HG02623 (cell line): ENCODE results near the gene EPHB4.
"Not testable (repeated sequence)": the region's sequence is repeated elsewhere in the genome, so short reads cannot be mapped to it uniquely, and the experiment has no call there.

Experiments used
- ATAC-seq: cut with Tn5 transposase; IDR thresholded peaks from one replicate; pipeline ENCODE4 v1.9.1; 2021; ENCODE audit warnings: moderate library complexity; ENCODE audit not compliant: unreplicated experiment

EPHB4 gene

DNA sequence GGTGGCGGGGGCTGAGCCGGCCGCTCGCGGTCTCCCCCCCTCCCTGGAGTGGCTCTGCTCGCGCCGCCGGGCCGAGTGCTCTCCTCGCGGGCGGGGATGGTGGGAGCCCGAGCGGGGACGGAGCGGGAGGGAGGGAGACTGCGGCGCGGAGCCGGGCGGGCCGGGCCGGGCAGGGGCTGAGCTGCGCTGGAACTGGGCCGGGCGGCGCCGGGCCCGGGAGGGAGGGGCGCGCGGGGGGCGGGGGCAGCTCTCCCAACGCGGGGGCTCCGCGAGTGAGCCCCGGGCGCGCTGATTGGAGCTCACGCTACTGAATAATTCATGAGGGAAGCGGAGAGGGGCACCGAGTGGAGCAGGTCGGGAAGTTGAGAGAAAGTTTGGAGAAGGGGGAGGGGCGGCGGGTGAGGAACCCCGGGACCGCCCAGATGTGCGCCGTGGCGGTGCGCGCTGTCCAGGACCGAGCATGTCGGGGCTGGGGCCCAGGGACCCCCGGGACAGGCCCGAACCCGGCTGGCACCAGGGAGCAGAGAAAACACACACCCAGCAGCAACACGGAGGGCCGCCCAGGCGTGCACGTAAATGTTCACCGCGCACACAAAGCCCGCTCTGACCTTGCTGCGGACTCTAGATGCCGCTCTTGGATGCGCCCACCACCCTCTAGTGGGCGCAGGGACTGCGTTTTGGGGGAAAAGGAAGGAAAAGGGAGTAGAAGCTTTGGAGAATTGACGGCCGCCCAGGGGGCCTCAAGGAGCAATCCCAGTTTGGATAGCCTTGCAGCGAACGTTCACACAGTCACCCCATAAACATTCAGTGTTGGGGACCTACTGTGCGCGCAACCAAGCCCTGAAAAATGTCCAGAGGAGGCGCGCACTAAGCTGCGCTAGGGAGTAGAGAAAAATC, at the start of gene EPHB4:
EPHB4 (minus strand) TSS at position 194 of the 897 bp plus-strand sequence. CDS start 493 bp downstream, outside the sequence.
- ATAC-seq, result no peak

DNA sequence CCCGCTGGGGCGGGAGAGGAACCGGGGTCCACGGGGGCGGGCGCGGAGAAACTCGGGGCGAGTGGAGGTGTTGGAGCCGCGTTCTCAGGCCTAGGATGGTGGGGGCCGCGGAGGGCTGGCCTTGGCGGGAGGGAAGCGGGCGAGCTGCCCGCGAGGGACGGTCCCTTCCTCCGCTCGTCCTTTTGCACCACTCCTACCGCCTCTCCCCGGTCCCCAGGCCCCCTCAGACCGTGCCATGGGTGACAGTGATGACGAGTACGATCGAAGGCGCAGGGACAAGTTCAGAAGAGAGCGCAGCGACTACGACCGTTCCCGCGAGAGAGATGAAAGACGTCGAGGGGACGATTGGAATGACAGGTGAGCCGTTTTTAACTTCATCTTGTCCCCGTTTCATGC, 48.0 kb upstream of the EPHB4 start:
- peak; percentile 21 for ATAC-seq

DNA sequence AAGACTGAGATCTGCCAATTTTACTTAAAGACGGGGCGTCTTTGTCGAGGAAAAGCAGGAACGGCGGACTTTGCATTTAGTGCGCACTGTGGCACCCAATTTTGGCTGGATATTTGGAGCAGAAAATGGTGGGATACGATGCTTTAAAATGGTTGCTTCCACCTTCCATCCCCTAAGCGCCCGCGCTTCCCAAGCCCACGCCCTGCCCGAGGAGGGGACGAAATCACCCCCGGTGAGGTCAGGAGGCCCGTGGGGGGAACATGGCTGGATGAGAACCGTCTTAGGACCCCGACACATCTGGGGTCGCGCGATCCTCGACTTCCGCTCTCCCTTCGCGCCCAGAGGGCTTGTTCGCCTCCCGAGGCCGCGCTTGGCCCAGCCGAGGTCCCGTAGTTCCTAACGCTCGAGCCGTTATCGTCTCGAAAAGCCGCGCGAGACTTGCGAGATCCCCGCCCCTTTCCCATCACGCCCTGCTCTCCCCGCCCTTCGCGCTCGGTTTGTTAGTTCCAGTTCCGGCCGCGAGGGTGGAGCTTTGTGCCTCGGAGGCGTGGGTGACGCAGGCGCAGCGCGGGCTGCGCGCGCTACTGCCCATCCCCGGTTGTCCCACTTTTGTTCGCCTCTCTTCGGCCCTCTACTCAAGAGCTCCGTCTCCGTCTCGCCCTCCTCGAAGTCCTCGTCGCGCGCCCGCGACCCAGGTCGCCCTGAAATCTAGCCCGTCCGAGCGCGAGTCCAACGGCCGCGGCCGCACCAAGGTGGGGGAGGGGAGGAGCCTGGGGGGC, 47.4 kb upstream of the EPHB4 start, which contains the start of gene SRRT:
SRRT (plus strand) TSS at position 527 of the 779 bp plus-strand sequence. CDS start 488 bp downstream, outside the sequence.
- ATAC-seq, result peak; percentile 91

DNA sequence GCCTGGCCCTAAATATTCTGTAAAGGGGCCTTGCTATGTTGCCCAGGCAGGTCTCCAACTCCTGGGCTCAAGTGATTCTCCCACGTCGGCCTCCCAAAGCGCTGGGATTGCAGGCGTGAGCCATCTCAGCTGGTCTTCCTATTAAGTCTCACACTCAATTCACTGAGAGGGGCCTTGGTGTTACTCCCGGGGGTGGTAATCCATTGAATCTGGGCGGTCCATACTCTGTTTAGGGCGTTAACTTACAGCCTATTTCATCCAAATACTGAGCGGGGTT, 46.9 kb upstream of the EPHB4 start:
- no peak for ATAC-seq

DNA sequence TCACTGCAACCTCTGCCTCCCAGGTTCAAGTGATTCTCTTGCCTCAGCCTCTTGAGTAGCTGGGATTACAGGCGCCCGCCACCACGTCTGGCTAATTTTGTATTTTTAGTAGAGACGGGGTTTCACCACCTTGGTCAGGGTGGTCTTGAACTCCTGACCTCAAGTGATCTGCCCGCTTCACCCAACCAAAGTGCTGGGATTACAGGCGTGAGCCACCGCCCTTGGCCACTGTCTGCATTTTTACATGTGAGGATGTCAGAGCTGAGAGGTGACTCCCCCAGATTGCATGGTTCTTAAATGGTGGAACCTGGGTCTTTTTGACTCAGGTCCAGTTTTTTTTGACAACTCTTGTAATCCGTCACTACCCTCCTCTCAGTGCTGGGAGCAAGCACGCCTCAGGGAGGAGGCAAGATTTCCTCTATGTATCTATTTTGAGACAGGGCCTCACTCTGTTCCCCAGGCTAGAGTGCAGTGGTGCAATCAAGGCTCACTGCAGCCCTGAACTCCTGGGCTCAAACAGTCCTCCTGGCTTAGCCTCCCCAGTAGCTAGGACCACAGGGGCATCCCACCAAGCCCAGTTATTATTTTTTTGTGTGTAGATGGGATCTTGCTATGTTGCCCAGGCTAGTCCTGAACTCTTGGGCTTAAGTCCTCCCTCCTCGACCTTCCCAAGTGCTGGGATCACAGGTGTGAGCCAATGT, 46.4 kb upstream of the EPHB4 start:
- ATAC-seq, result no peak

DNA sequence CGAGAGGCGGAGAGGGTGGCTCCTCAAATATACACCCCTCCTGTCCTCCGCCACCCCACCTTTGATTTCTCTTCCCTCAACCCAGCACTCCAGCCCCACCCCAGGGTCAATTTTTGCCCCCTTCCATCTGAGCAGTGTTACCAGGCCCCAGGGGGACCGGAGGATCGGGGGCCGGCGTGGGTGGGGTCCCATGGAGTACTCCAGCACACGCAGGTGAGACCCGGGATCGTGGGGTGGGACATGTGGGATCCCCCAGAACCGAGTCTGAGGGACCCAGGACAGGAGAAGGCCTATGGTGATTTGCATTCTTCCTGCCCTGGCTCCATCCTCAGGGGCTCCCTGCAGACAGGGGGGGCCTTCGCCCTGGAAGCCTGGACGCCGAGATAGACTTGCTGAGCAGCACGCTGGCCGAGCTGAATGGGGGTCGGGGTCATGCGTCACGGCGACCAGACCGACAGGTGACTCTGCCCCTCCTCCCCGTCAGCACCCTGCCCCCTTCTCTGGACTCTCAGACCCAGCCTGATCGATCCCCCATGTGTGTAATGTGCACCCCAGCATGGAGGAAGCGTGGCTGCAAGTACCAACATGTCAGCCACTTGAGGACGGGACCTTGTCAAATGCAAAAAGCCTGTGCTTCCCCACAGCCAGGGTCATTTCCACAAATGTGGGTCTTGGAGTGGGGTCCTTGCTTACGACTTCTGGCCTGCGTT, 40.6 kb upstream of the EPHB4 start:
- ATAC-seq, result no peak

DNA sequence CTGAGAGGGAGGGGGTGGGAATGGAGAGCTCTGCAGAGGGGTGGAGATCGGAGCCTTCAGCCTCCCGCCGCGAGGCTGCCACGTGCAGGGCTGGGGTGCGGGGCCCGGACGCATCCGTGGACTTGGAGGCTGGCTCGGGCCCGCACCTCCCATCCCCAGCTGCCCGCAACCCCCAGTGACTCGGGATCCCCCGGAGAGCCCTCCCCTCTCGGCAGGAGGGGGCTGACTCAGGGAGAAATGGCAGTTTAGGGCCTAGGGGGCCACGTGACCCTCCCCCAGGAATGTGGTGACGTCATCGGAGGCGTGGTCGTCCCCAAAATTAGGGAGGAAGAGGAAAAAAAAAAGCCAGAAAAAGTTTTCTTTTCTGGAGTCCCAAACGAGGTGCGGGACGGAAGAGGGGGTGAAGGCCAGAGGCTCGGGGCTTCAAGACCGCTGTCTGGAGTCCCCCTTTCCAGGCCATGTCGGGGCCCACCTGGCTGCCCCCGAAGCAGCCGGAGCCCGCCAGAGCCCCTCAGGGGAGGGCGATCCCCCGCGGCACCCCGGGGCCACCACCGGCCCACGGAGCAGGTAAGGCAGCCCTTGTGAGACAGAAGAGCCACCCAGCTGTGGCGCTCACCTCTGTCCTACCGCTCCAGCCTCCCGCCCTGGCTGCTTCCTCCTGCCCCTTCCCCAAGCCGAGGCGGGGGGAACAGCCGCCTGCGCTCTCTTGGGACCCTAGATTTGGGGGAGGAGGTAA, 39.9 kb upstream of the EPHB4 start, which contains the start of gene TRIP6:
TRIP6 (plus strand) TSS at position 348 of the 736 bp plus-strand sequence; CDS start at position 459, 111 bp downstream.
- no peak for ATAC-seq

DNA sequence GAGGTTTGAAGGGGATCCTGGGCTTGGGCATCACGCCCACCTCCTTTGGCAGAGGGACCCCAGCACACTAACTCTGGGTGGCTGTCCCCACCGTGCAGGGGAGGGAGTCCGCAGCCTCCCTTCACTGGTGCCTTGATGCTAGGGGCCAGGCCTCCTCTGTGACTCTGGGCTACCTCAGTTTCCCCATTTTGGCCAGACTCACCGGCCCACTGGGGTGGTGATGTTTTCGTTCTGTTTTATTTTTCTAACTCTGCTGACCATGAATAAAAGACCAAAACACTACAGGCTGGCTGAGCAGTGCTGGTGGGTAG, 39.4 kb upstream of the EPHB4 start:
- ATAC-seq, result no peak

DNA sequence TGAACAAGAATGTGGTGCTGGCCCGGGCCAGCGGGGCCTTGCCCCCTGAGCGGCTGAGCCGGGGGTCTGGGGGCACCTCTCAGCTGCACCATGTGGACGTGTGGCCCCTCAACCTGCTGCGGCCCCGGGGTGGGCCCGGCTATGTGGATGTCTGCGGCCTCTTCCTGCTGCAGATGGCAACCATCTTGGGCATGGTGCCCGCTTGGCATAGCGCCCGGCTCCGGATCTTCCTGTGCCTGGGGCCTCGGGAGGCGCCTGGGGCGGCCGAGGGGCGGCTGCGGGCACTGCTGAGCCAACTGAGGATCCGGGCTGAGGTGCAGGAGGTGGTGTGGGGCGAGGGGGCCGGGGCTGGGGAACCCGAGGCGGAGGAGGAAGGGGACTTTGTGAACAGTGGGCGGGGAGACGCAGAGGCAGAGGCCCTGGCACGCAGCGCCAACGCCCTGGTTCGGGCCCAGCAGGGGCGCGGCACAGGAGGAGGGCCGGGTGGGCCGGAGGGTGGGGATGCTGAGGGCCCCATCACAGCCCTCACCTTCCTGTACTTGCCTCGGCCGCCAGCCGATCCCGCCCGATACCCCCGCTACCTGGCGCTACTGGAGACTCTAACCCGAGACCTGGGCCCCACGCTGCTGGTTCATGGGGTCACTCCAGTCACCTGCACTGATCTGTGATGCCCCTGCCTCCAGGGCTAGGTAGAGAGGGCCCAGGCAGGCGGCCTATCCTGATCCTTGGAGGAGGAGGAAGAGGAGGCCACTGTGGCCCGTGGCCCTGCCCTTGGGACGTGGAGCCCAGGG, 38.8 kb upstream of the EPHB4 start:
- ATAC-seq, result no peak

DNA sequence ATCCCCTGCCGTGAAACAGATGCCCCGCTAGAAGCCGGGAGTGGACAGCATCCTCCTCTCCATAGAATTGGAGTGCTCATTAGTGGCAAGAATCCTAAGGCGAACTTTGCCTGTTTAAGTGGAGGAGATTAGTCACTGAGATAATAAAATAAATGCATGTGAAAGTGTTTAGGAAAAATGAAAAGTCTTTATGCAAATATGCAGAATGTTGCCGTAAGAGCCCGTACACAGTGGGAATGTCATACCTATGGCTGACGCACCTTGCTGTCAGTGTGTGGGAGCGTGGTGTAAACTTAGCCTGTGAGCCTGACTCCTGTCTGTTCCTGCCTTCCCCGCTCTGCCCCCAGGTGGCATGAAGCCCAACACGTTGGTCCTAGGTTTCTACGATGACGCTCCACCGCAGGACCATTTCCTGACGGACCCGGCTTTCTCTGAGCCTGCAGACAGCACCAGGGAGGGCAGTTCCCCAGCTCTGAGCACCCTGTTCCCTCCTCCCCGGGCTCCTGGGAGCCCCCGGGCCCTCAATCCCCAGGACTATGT, 38.1 kb upstream of the EPHB4 start:
- no peak for ATAC-seq

DNA sequence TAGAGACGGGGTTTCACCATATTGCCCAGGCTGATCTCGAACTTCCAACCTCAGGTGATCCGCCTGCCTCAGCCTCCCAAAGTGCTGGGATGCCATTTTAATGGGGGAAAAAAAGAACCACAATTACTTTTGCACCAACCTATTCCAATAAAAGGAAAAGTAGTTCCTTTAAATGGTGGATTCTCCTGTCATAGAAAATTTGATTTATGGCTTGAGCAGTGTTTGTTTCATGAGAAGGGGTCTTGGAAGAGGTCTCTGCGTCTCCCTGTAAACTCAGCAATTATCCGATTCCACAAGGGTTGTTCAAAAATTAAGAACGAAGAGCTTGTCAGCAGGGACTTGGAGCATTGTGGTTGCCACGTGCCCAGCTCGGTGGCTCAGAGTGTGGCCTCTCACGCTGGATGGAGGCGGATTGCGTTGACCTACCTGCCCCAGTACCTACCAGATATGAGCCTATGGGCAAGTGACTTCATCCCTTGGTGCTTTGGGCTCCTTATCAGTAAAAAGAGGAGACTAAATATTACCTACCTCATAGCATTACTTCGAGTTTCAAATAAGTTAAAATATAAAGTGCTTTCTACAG, 37.0 kb upstream of the EPHB4 start:
- ATAC-seq, result no peak

DNA sequence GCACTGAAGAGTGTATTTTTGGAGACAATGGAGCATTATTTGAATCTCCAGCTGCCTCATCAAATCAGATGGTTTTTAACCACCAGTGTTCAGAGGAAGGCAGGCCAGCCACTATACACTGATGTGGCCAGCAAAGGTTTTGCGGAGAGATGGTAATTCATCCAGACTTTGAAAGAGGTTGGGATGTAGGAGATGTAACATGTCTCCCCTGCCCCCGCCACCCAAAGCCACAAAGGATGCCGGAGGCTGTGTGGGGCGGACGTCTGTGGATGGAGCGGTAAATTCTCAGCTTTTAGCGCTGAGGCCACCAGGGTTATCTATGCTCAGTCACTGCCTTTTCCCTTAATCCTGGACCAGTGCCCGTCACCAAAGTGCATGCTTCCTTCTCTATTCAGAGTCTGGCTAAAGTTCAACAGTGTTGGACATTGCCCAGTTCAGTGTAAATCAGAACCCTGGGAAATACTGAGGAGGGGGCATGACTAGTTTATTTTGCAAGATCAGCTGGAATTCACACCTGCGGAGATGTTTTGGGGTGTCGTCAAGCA, 36.2 kb upstream of the EPHB4 start:
- ATAC-seq, result no peak

DNA sequence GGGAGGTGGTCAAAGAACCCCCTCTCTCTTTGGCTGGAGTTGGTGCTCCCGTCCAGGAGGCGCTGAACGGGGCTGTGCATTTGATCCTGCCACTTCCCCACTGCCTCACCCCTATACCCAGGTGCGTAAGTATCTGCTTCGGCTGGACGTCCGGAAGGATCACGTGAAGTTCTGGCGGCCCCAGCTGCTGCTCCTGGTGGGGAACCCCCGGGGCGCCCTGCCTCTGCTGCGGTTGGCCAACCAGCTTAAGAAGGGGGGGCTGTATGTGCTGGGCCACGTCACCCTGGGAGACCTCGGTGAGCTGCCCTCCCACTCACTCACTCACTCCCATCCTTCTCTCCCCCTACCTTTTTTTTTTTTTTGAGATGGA, 34.3 kb upstream of the EPHB4 start:
- no peak for ATAC-seq

DNA sequence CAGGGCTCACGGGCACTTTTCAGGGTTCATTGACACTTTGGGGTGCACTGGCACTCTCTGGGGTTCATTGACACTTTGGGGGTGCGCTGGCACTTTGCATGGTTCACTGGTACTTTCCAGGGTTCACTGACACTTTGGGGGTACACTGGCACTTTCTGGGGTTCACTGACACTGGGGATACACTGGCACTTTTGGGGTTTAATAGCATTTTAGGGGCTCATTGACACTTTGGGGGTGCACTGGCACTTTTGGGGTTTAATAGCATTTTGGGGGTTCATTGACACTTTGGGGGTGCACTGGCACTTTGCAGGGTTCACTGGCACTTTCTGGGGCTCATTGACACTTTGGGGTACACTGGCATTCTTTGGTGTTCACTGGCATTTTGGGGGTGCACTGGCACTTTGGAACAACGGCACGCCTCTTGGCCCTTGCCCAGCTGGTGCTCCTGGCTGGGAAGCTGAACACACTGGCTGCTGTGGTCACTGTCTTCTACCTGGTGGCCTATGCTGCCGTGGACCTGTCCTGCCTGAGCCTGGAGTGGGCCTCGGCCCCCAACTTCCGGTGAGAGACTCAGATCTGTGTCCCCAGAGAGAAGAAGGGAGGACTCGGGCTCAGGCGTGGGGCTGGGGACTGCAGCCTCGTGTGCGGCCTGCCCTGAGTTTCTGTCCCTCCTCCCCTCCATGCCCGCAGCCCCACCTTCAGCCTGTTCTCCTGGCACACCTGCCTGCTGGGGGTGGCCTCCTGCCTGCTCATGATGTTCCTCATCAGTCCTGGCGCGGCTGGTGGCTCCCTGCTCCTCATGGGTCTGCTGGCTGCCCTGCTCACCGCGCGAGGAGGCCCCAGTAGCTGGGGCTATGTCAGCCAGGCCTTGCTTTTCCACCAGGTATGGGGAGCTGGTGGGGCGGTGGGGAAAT, 33.6 kb upstream of the EPHB4 start:
- ATAC-seq, result no peak

DNA sequence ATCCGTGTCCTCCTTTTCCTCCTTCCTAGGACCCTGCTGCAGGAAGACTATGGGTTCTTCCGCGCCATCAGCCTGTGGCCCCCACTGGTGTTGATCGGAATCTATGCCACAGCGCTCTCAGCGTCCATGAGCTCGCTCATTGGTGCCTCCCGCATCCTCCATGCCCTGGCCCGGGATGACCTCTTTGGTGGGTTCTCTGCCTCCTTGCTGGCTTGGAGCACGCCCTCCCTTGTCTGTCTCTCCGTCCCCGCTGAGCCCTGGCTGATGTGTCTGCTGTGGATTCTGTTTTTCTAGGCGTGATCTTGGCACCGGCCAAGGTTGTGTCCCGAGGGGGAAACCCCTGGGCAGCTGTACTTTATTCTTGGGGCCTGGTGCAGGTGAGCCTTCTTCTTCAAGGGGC, 32.5 kb upstream of the EPHB4 start:
- no peak for ATAC-seq

DNA sequence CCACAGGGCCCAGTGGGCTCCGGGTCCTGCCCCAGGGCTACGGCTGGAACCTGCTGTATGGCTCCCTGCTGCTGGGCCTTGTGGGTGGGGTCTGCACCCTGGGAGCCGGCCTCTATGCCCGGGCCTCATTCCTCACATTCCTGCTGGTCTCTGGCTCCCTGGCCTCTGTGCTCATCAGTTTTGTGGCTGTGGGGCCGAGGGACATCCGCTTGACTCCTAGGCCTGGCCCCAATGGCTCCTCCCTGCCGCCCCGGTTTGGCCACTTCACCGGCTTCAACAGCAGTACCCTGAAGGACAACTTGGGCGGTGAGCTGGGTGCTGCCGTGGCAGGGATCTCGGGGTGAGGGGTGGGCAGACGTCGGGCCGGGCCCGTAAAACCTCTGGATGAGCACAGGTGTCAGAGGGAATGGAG, 29.6 kb upstream of the EPHB4 start:
- no peak for ATAC-seq

DNA sequence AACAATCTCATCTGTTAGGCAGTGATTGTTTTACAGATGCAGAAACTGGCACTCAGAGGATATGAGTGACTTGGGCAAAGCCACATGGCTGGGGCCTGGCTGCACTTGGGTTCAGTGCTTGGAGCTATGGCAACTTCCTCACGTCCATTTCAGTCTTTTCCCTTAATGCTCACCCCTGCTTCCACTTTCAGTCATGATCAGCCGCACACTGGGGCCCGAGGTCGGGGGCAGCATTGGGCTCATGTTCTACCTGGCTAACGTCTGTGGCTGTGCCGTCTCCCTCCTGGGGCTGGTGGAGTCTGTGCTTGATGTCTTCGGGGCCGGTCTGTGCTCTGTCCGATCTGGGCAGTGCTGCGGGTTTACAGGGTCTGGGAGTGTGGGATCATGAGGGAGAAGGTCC, 28.2 kb upstream of the EPHB4 start:
- ATAC-seq, result no peak

DNA sequence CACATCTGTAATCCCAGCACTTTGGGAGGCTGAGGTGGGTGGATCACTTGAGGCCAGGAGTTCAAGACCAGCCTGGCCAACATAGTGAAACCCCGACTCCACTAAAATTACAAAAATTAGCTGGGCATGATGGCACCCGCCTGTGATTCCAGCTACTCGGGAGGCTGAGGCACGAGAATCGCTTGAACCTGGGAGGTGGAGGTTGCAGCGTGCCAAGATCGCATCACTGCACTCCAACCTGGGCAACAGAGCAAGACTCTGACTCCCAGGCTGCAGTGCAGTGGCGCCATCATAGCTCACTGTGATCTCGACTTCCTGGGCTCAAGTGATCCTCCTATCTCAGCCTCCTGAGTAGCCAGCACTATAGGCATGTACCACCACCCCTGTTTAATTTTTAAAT, 27.6 kb upstream of the EPHB4 start:
- not testable (repeated sequence) for ATAC-seq
